WTC11 (cell line): ENCODE data around the gene BEX4. TPM values are rescaled to one million over a fixed set of nuclear protein-coding genes. Genes with fewer than 3 reads are reported as not detected.

Source experiments
- ATAC-seq: fragments of 200-7000 bp; cut with Tn5 transposase; 2 replicates; pipeline ENCODE4 v1.10.0; 2021; ENCODE audit warnings: mild to moderate bottlenecking, moderate library complexity
- CTCF ChIA-PET: fragments of 300-600 bp; sonication (Branson Sonifier 250); formaldehyde crosslinking; loops from one replicate; lab custom pipeline; 2021; ENCODE audit warnings: antibody characterized with exemption; lab: Charles Lee
- POLR2A ChIA-PET: fragments of 350-600 bp; sonication (Branson Sonifier 250); formaldehyde crosslinking; loops from one replicate; lab custom pipeline; 2021; ENCODE audit warnings: antibody characterized with exemption; lab: Charles Lee
- DNase-seq: peaks from one replicate; pipeline ENCODE4 v3.0.0; 2021; ENCODE audit warnings: low spot score
- H3K27ac Mint-ChIP-seq: 2 replicates; pipeline ENCODE4 v1.8.0; 2021; ENCODE audit warnings: mixed read lengths
- H3K27me3 Mint-ChIP-seq: 2 replicates; pipeline ENCODE4 v1.8.0; 2021; ENCODE audit warnings: low read depth, mild to moderate bottlenecking, moderate library complexity, mixed read lengths
- H3K36me3 Mint-ChIP-seq: 2 replicates; pipeline ENCODE4 v1.8.0; 2021; ENCODE audit warnings: mixed read lengths
- H3K4me1 Mint-ChIP-seq: 2 replicates; pipeline ENCODE4 v1.8.0; 2022; ENCODE audit warnings: mixed read lengths
- H3K4me3 Mint-ChIP-seq: 2 replicates; pipeline ENCODE4 v1.8.0; 2021; ENCODE audit warnings: mild to moderate bottlenecking, moderate library complexity, mixed read lengths
- H3K9me3 Mint-ChIP-seq: 2 replicates; pipeline ENCODE4 v1.8.0; 2021; ENCODE audit warnings: mixed read lengths
- AFF4 ChIP-seq: sonication (generic); formaldehyde crosslinking; IDR thresholded peaks from 2 replicates; pipeline ENCODE4 v1.8.1; 2023; ENCODE audit warnings: mild to moderate bottlenecking, missing genetic modification reagents, borderline replicate concordance
- ELF4 ChIP-seq: sonication (generic); formaldehyde crosslinking; IDR thresholded peaks from 2 replicates; pipeline ENCODE4 v1.8.1; 2022; ENCODE audit warnings: low read depth, mild to moderate bottlenecking, moderate library complexity, missing genetic modification reagents
- FOXK1 ChIP-seq: sonication (generic); formaldehyde crosslinking; IDR thresholded peaks from 2 replicates; pipeline ENCODE4 v1.8.0; 2022; ENCODE audit warnings: mild to moderate bottlenecking, moderate library complexity, missing genetic modification reagents
- HMGA2 ChIP-seq: fragments of 250-450 bp; sonication (Bioruptor Pico); IDR thresholded peaks from 2 replicates; pipeline ENCODE4 v1.4.0; 2021; ENCODE audit warnings: mild to moderate bottlenecking, moderate library complexity
- PREB ChIP-seq: sonication (generic); formaldehyde crosslinking; IDR thresholded peaks from 2 replicates; pipeline ENCODE4 v1.8.1; 2022; ENCODE audit warnings: mild to moderate bottlenecking, missing genetic modification reagents, moderate library complexity, borderline replicate concordance
- ZMAT4 ChIP-seq: fragments of 250-450 bp; sonication (Bioruptor Pico); IDR thresholded peaks from 2 replicates; pipeline ENCODE4 v1.9.0; 2021; ENCODE audit warnings: mild to moderate bottlenecking
- ZNF512 ChIP-seq: sonication (generic); formaldehyde crosslinking; IDR thresholded peaks from 2 replicates; pipeline ENCODE4 v1.8.1; 2022; ENCODE audit warnings: missing genetic modification reagents, borderline replicate concordance
- total RNA-seq: library from RNA; stranded (reverse); gene quantifications from 3 replicates; pipeline ENCODE4 v1.2.3, GENCODE V29; 2021
- TF ChIP-seq, protein P1 (sequence below): fragments of 250-450 bp; sonication (Bioruptor Pico); IDR thresholded peaks from 2 replicates; pipeline ENCODE4 v1.9.0; 2021; ENCODE audit warnings: mild to moderate bottlenecking

Gene BEX4
- total RNA-seq, 1 experiment from 2014 or later: 57.9 TPM

GRCh38 chrX:103175944-103176753 is 38.8 kb upstream of the BEX4 start:
- no peak for TF ChIP-seq HMGA2 (CRISPR knock-in tag)
- TF ChIP-seq, all 79 proteins: peak for 0
- DNase-seq (peak; percentile 60), ATAC-seq (peak; percentile 84)
- Mint-ChIP-seq H3K27me3 (peaks cover 44% of the 10 kb centered on the region), H3K27ac (no peak overlapping the region), H3K9me3 (no peaks in the 10 kb centered on the region), H3K4me1 (peaks cover 7% of the 10 kb centered on the region; the same call in 1 of the 2 replicates), H3K4me3 (peak overlapping the region; percentile 59), H3K36me3 (no peaks in the 10 kb centered on the region)
- ChIA-PET POLR2A (no interaction called here), CTCF (interaction anchor here (0.9 to 3.3 kb wide), 6 partner anchors 35 to 288 kb away, joined by 3 to 46 read pairs (median 5); no protein-coding TSS in a partner anchor)

DNA sequence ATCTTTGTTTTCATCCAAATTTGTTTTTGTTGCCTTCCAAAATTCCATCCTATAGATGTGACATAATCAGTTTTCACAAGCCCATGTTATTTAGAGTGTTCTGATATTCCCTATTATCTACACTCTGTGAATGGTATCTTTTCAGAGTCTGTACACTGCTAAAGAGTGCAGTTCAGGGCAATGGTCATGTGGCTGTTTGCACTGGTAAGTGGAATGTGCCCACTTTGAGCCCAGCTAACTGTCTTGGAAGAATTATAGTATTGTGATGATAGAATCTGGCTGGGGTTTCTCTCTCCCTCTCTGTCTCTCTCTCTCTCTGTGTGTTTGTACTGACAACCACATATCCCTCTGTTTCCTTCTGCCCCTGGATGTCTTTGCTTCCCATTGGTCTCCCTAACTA is 37.4 kb upstream of the BEX4 start:
- TF ChIP-seq AFF4 (CRISPR knock-in tag) (no peak), ZNF512 (no peak), PREB (CRISPR knock-in tag) (no peak)
- TF ChIP-seq, protein P1, sequence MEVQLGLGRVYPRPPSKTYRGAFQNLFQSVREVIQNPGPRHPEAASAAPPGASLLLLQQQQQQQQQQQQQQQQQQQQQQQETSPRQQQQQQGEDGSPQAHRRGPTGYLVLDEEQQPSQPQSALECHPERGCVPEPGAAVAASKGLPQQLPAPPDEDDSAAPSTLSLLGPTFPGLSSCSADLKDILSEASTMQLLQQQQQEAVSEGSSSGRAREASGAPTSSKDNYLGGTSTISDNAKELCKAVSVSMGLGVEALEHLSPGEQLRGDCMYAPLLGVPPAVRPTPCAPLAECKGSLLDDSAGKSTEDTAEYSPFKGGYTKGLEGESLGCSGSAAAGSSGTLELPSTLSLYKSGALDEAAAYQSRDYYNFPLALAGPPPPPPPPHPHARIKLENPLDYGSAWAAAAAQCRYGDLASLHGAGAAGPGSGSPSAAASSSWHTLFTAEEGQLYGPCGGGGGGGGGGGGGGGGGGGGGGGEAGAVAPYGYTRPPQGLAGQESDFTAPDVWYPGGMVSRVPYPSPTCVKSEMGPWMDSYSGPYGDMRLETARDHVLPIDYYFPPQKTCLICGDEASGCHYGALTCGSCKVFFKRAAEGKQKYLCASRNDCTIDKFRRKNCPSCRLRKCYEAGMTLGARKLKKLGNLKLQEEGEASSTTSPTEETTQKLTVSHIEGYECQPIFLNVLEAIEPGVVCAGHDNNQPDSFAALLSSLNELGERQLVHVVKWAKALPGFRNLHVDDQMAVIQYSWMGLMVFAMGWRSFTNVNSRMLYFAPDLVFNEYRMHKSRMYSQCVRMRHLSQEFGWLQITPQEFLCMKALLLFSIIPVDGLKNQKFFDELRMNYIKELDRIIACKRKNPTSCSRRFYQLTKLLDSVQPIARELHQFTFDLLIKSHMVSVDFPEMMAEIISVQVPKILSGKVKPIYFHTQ (CRISPR knock-in tag): no peak
- no peaks in the 10 kb centered on the region for H3K9me3 Mint-ChIP-seq
- ChIA-PET CTCF (interaction anchor here (3.3 kb wide), 1 partner anchor 227 kb away, joined by 46 read pairs; no protein-coding TSS in a partner anchor), POLR2A (no interaction called here)
- H3K36me3 Mint-ChIP-seq: no peaks in the 10 kb centered on the region
- 0 out of 2 replicates have a peak, but pooled peaks cover 3% of the 10 kb centered on the region for H3K4me1 Mint-ChIP-seq
- ATAC-seq (no peak), DNase-seq (no peak)
- H3K4me3 Mint-ChIP-seq: no peak overlapping the region
- H3K27ac Mint-ChIP-seq: no peak overlapping the region
- H3K27me3 Mint-ChIP-seq: peaks cover 58% of the 10 kb centered on the region

- H3K27ac Mint-ChIP-seq: no peak overlapping the region
- H3K9me3 Mint-ChIP-seq: no peaks in the 10 kb centered on the region
- POLR2A ChIA-PET: no interaction called here
- H3K36me3 Mint-ChIP-seq: no peaks in the 10 kb centered on the region
- CTCF ChIA-PET: interaction anchor here (0.7 to 1.2 kb wide), 3 partner anchors 27 to 280 kb away, joined by 3 to 4 read pairs (median 3); no protein-coding TSS in a partner anchor
- no peak for DNase-seq
- H3K4me1 Mint-ChIP-seq: peaks cover 13% of the 10 kb centered on the region
- peak; percentile 65 for ATAC-seq
- no peak for TF ChIP-seq FOXK1 (CRISPR knock-in tag)
- TF ChIP-seq ELF4 (CRISPR knock-in tag): no peak
- TF ChIP-seq PREB (CRISPR knock-in tag): no peak
- TF ChIP-seq ZMAT4 (CRISPR knock-in tag): no peak
- peaks cover 100% of the 10 kb centered on the region for H3K27me3 Mint-ChIP-seq
- H3K4me3 Mint-ChIP-seq: no peak overlapping the region
Observed at GRCh38 chrX:103183912-103184311, 31.0 kb upstream of the BEX4 start.
